ENCODE measurements around the gene SLC6A11. TPM values are rescaled to one million over a fixed set of nuclear protein-coding genes. Genes with fewer than 3 reads are reported as not detected.
A peak's percentile ranks its signal among the peaks of the same experiment; 100 is the strongest.

SLC6A11 gene
- total RNA-seq, result 10 to 100 TPM; 50.0 to 84.2 TPM
- 100 to 1,000 TPM; 252 to 265 TPM for polyA plus RNA-seq (ENCODE audit: insufficient read length in 2 of 2)
- long read RNA-seq, donor 1, full-length matches to known transcripts, result 45 of 94 reads
- long read RNA-seq, donor 1, partial matches to known transcripts, result 49 of 94 reads
- long read RNA-seq, donor 1, other reads (novel, unspliced or antisense), result 0 of 94 reads
- long read RNA-seq, donor 2, full-length matches to known transcripts, result 24 of 98 reads
- long read RNA-seq, donor 2, partial matches to known transcripts, result 74 of 98 reads
- long read RNA-seq, donor 2, other reads (novel, unspliced or antisense), result 0 of 98 reads
- long read RNA-seq, donor 3, full-length matches to known transcripts, result 13 of 58 reads
- long read RNA-seq, donor 3, partial matches to known transcripts, result 45 of 58 reads
- long read RNA-seq, donor 3, other reads (novel, unspliced or antisense), result 0 of 58 reads
- long read RNA-seq, donor 4, result 0 reads

DNA sequence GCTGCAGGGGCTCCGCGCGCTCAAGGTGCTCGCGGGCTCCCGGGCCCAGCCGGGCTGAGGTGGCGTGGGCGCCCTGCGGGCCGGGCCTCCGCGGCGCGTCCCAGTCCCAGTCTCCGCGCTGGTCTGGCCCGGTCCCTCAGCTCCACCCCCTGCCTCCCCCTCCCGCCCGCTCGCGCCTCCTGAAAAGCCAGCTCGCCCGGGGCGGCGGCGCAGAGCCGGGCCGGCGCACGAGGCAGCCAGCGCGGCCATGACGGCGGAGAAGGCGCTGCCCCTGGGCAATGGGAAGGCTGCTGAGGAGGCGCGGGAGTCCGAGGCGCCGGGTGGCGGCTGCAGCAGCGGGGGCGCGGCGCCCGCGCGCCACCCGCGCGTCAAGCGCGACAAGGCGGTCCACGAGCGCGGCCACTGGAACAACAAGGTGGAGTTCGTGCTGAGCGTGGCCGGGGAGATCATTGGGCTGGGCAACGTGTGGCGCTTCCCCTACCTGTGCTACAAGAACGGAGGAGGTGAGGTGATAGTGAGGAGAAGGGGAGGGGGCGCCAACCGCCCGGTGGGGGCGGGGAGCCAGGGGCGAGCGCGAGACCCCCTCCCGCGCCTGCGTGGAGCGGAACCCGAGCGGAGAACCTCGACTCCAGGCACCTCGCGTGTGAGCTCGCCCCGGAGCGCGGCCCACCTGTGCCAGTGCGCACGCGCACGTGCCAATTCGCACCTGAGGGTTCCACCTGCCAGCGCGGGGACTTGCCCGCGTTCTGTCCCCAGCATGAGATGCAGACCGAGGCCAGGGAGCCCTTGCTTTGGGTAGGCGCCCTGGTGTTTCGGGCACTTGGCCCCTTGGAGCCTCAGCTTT, at the start of gene SLC6A11:
Gene SLC6A11, plus strand, starts transcription at position 210 of the 844 bp plus-strand sequence. Its CDS starts 38 bp downstream, at position 248.
- peak within 1 kb of the TSS; percentile 79 for H3K27ac ChIP-seq (ENCODE audit: low read depth, low read length)
- peak within 1 kb of the TSS; percentile 45 for H3K4me3 ChIP-seq (ENCODE audit: low read depth, low read length)
- no peaks in the 10 kb centered on the region for H3K9me3 ChIP-seq (ENCODE audit: control insufficient read depth, insufficient read depth, low read length)
- peaks cover 9% of the 10 kb centered on the region for H3K36me3 ChIP-seq (ENCODE audit: control insufficient read depth, insufficient read depth, low read length)
- WGBS (ENCODE audit: insufficient coverage), result 2% methylated on average over 94 of the region's 96 CpGs
- H3K27me3 ChIP-seq (ENCODE audit: control insufficient read depth, insufficient read depth, low read length), result no peaks in the 10 kb centered on the region
- peaks cover 16% of the 10 kb centered on the region for H3K4me1 ChIP-seq (ENCODE audit: control insufficient read depth, insufficient read depth, low read length)
- DNase-seq (ENCODE audit: low read depth in 4 of 6, low spot score in 6 of 6), result peak in 3 of 6 donors; percentile 15 to 83 (median 79)

DNA sequence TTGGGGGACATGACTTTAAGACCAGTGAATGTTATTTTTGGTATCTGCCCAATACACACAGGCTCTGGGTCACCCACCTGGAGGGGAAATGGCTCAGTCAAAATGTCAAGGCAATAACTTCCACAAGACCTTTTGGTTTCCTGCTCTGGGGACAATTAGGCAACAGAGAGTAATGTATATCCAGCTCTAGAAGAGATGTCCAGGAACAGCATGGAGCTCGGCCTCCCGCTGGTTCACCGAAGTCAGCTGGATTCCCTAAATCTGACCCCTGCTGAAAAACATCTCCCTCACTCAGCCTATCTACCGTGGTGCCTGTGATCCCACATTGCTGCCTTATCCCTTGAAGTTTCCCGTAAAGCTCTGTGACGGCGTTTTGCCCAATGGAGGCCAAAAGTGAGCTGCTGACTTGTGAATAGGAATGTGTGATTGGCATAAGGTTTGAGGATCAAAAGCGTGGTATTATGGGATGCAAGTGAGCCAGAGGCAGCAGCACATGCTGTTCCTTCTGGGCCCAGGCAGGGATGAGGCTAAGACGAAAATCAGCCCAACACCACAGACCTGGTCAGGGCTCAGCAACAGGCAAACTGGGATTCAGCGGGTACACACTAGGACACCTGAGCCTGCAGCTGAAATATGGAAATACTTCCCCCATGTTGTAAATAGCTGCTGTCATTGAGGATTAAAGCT, 47.2 kb upstream of the SLC6A11 start:
- Histone ChIP-seq H3K9me3 (ENCODE audit: control insufficient read depth, insufficient read depth, low read length) (no peaks in the 10 kb centered on the region), H3K27ac (ENCODE audit: low read depth, low read length) (no peak overlapping the region), H3K4me1 (ENCODE audit: control insufficient read depth, insufficient read depth, low read length) (peaks cover 42% of the 10 kb centered on the region), H3K4me3 (ENCODE audit: low read depth, low read length) (no peak overlapping the region), H3K27me3 (ENCODE audit: control insufficient read depth, insufficient read depth, low read length) (no peaks in the 10 kb centered on the region), H3K36me3 (ENCODE audit: control insufficient read depth, insufficient read depth, low read length) (no peaks in the 10 kb centered on the region)
- DNase-seq (ENCODE audit: low read depth in 4 of 6, low spot score in 6 of 6), result peak in 1 of 6 donors; percentile 62
- 76% methylated on average over 9 of the region's 10 CpGs for whole genome bisulfite sequencing (ENCODE audit: insufficient coverage)

DNA sequence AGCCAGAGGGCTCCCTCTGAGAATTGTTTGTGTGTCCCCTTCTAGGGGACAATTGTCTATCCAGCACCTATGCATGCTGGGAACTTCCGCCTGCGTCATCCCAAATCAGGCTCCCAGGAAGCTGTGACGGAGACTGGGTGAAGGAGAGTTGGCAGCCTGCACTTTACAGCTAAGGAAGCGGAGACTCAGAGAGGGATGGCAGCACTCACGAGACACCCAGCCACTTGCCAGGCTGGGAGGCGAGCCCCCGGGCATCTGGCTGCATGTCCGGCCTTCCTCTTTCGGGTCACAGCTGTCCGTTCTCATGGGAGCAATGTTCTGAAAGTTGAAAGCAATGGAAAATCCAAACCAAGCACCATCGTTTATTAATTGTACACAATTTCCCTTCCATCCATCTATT, 45.5 kb upstream of the SLC6A11 start:
- Histone ChIP-seq H3K9me3 (ENCODE audit: control insufficient read depth, insufficient read depth, low read length) (no peaks in the 10 kb centered on the region), H3K27ac (ENCODE audit: low read depth, low read length) (peak overlapping the region; percentile 37), H3K36me3 (ENCODE audit: control insufficient read depth, insufficient read depth, low read length) (no peaks in the 10 kb centered on the region), H3K27me3 (ENCODE audit: control insufficient read depth, insufficient read depth, low read length) (no peaks in the 10 kb centered on the region), H3K4me3 (ENCODE audit: low read depth, low read length) (no peak overlapping the region), H3K4me1 (ENCODE audit: control insufficient read depth, insufficient read depth, low read length) (peaks cover 40% of the 10 kb centered on the region)
- WGBS (ENCODE audit: insufficient coverage), result 83% methylated on average over 8 of the region's 11 CpGs
- no peak for DNase-seq (ENCODE audit: low read depth in 4 of 6, low spot score in 6 of 6)

DNA sequence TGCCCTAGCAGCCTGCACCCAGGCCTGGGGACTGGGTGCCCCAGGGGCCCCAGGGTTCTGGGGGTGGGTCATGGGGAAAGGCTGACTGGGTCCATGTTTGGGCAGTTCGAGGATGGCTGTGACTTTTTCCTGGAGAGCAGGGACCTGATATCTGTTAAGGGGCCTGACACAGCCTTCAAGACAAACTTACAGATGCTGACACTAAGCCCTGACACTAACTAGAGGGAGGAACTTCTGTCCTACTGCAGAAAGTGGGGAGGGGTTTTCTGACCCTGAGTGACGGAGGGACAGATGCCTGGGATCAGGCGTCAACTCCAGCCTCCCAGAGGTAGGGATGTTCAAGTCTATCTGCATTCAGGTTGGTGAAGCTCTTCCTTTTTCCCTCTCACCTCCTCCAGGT, 45.0 kb upstream of the SLC6A11 start:
- DNase-seq (ENCODE audit: low read depth in 4 of 6, low spot score in 6 of 6), result no peak
- Histone ChIP-seq H3K27ac (ENCODE audit: low read depth, low read length) (peak overlapping the region; percentile 63), H3K36me3 (ENCODE audit: control insufficient read depth, insufficient read depth, low read length) (no peaks in the 10 kb centered on the region), H3K4me1 (ENCODE audit: control insufficient read depth, insufficient read depth, low read length) (peaks cover 40% of the 10 kb centered on the region), H3K27me3 (ENCODE audit: control insufficient read depth, insufficient read depth, low read length) (no peaks in the 10 kb centered on the region), H3K9me3 (ENCODE audit: control insufficient read depth, insufficient read depth, low read length) (no peaks in the 10 kb centered on the region), H3K4me3 (ENCODE audit: low read depth, low read length) (no peak overlapping the region)
- no CpG with 5 or more reads among the region's 3 CpGs for WGBS (ENCODE audit: insufficient coverage)

DNA sequence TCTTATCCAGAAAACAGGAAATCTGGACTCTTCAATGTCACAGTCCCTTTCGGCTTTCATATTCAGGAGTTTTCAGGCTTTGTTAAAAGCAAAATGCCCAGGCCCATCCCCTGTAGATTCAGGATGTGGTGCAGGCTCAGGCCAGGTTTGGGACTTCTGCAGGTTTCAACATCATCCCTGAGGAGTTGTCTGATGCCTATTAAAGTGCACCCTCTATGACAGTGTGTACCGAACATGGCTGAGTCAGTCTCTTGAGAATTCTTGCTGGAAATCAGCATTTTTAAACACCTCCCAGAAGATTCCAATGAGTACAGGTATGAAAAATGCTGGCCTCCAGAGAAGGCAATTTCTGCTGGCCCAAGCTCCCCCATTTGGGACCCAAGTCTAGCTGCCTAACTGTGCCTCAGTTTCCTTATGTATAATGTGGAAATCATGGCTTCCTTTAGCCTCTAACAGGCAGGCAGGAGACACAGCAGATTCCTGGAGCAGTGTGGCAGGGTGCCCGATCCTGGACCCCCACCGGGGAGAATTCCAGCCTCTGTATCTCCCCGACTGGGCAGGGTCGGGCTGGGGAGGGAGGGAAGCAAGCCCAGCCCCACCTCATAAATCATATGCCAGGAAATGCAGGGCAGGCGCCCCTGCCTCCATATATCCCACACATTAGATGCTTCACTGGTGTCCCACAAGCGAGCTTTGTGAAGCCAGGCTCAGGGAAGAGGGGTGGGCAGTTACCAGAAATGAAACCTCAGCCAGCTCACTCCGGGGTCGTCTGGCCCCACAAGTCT, 44.4 kb upstream of the SLC6A11 start:
- H3K4me3 ChIP-seq (ENCODE audit: low read depth, low read length), result no peak overlapping the region
- 30% methylated on average over 8 of the region's 10 CpGs for WGBS (ENCODE audit: insufficient coverage)
- no peaks in the 10 kb centered on the region for H3K36me3 ChIP-seq (ENCODE audit: control insufficient read depth, insufficient read depth, low read length)
- H3K27ac ChIP-seq (ENCODE audit: low read depth, low read length), result peak overlapping the region; percentile 63
- H3K9me3 ChIP-seq (ENCODE audit: control insufficient read depth, insufficient read depth, low read length), result no peaks in the 10 kb centered on the region
- H3K27me3 ChIP-seq (ENCODE audit: control insufficient read depth, insufficient read depth, low read length), result no peaks in the 10 kb centered on the region
- peaks cover 43% of the 10 kb centered on the region for H3K4me1 ChIP-seq (ENCODE audit: control insufficient read depth, insufficient read depth, low read length)
- peak in 3 of 6 donors; percentile 55 to 81 (median 75) for DNase-seq (ENCODE audit: low read depth in 4 of 6, low spot score in 6 of 6)

DNA sequence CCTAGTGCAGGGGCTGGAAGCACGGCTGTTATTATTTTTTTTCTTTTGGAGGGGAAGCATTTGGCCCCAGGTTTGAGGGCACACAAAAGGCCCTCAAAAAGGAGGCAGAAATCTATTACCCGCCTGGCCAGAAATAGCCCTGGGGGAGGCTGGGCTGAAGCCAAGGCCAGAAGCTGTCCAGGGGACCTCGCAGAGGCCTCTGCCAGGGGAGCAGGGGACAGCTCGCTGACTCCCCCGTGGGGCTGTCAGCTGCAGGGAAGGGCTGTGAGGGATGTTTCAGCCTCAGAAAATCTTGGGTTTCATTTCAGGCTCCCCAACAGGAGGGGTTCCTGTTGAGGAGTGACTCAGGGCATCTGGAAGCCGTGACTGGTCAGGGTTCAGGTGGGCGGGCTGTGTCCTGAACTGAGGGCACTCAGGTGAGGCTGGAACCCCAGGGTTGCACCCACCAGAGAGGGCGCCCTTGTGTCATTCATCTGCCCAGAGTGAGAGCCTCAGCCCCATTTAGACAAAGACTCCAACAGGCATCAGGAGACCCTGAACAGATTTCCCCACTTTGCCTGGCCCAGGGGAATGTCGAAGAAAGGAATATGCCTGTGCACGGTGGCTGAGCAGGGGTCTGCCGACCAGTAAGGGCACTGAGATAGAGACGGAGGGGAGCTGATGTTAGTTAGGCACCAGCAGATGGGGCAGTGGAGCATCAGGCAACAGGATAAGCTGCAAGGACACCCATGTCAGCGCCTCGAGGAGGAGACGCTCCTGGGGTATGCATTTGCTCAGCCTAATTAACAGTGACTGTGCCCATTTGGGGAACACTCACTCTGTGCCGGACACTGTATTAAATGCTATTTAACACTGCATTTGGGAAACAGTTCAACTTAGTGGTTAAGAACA, 43.5 kb upstream of the SLC6A11 start:
- H3K4me1 ChIP-seq (ENCODE audit: control insufficient read depth, insufficient read depth, low read length), result peaks cover 43% of the 10 kb centered on the region
- H3K36me3 ChIP-seq (ENCODE audit: control insufficient read depth, insufficient read depth, low read length), result no peaks in the 10 kb centered on the region
- peak in 2 of 6 donors; percentile 56 to 70 for DNase-seq (ENCODE audit: low read depth in 4 of 6, low spot score in 6 of 6)
- no peak overlapping the region for H3K4me3 ChIP-seq (ENCODE audit: low read depth, low read length)
- H3K27me3 ChIP-seq (ENCODE audit: control insufficient read depth, insufficient read depth, low read length), result no peaks in the 10 kb centered on the region
- no peaks in the 10 kb centered on the region for H3K9me3 ChIP-seq (ENCODE audit: control insufficient read depth, insufficient read depth, low read length)
- H3K27ac ChIP-seq (ENCODE audit: low read depth, low read length), result peak overlapping the region; percentile 63
- 33% methylated on average over 15 of the region's 16 CpGs for WGBS (ENCODE audit: insufficient coverage)

DNA sequence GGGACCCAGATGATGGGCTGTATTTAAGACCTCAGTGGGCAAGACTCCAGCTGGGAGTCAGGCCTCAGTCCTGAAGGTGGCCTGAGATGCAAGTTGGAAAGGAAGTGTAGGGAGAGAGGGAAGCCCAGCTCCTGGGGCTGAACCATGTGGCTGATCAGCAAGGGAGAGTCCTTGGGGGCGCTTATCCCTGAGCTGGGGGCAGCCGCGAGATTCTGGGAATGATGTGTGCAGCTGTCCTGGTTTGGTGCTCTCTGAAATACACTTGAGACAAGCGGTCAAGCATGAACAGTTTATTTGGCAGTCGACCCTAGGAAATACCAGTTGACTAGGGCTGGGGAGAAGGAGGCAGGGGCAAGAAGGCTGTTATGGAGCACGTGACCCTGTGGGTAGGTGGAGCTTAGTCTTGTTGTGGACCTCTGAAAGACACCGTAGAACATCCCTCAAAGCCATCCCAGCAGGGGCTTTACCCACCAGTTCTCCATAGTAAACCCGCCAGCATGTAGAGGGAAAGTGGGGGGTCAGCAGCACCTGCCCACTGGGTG, 41.8 kb upstream of the SLC6A11 start:
- Histone ChIP-seq H3K27ac (ENCODE audit: low read depth, low read length) (no peak overlapping the region), H3K9me3 (ENCODE audit: control insufficient read depth, insufficient read depth, low read length) (no peaks in the 10 kb centered on the region), H3K27me3 (ENCODE audit: control insufficient read depth, insufficient read depth, low read length) (no peaks in the 10 kb centered on the region), H3K4me1 (ENCODE audit: control insufficient read depth, insufficient read depth, low read length) (peaks cover 43% of the 10 kb centered on the region), H3K4me3 (ENCODE audit: low read depth, low read length) (no peak overlapping the region), H3K36me3 (ENCODE audit: control insufficient read depth, insufficient read depth, low read length) (no peaks in the 10 kb centered on the region)
- DNase-seq (ENCODE audit: low read depth in 4 of 6, low spot score in 6 of 6), result no peak
- WGBS (ENCODE audit: insufficient coverage), result 63% methylated on average over 5 of the region's 8 CpGs

DNA sequence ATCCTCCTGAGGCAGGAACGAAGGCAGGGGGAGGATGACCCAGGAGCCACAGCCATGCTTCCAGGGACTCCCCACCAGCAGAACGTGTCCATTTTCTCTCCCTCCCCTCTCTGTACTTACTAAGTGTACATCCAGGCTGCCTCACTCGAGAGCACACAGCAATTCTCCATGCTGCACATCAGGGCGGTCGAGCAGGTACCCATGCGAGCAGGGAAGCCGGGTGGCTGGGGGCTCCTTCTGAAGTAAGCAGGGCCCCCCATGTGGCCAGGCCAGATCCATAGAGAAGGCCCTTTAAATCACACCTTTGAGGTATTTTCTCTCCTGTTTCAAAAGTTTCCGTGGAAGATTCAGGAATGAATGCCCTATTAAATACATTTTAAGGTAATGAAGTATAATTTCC, 41.2 kb upstream of the SLC6A11 start:
- Histone ChIP-seq H3K27me3 (ENCODE audit: control insufficient read depth, insufficient read depth, low read length) (no peaks in the 10 kb centered on the region), H3K4me1 (ENCODE audit: control insufficient read depth, insufficient read depth, low read length) (peaks cover 43% of the 10 kb centered on the region), H3K36me3 (ENCODE audit: control insufficient read depth, insufficient read depth, low read length) (no peaks in the 10 kb centered on the region), H3K9me3 (ENCODE audit: control insufficient read depth, insufficient read depth, low read length) (no peaks in the 10 kb centered on the region), H3K4me3 (ENCODE audit: low read depth, low read length) (no peak overlapping the region), H3K27ac (ENCODE audit: low read depth, low read length) (no peak overlapping the region)
- no peak for DNase-seq (ENCODE audit: low read depth in 4 of 6, low spot score in 6 of 6)
- 75% methylated on average over 6 of the region's 8 CpGs for WGBS (ENCODE audit: insufficient coverage)
